Keratinocyte (primary cell): ENCODE measurements around the gene PPARA. TPM values are rescaled to one million over a fixed set of nuclear protein-coding genes. Genes with fewer than 3 reads are reported as not detected.

Source experiments
- DNase-seq: peaks from one replicate; pipeline ENCODE4 v3.0.0-alpha.2; 2011; ENCODE audit warnings: low read depth, missing footprints, low spot score
- FAIRE-seq: peaks from 2 replicates; lab custom pipeline; 2011; peaks lifted over from hg19 to GRCh38; lab: Jason Lieb, UNC
- H2AFZ ChIP-seq: 2 replicates; pipeline ENCODE4 v1.6.0; 2012; ENCODE audit warnings: low read length, control low read depth, inconsistent platforms; ENCODE audit not compliant: control insufficient read depth
- H3K27ac ChIP-seq: 2 replicates; pipeline ENCODE4 v1.5.1; 2011; ENCODE audit warnings: low read length; ENCODE audit not compliant: control insufficient read depth, insufficient read depth
- H3K27me3 ChIP-seq: 3 replicates; pipeline ENCODE4 v1.6.0; 2011; ENCODE audit warnings: low read length; ENCODE audit not compliant: control insufficient read depth, insufficient read depth; ENCODE audit errors: extremely low read depth
- H3K36me3 ChIP-seq, 2 experiments: 2 replicates in 1 of 2; 3 replicates in 1 of 2; pipeline ENCODE4 v1.5.1; 2011; ENCODE audit warnings: low read length in 2 of 2, mild to moderate bottlenecking in 1 of 2; ENCODE audit not compliant: control insufficient read depth in 2 of 2, insufficient read depth in 2 of 2; ENCODE audit errors: extremely low read depth in 1 of 2
- H3K4me1 ChIP-seq: 3 replicates; pipeline ENCODE4 v1.5.1; 2011; ENCODE audit warnings: low read length; ENCODE audit not compliant: control insufficient read depth, insufficient read depth; ENCODE audit errors: extremely low read depth
- H3K4me2 ChIP-seq: 3 replicates; pipeline ENCODE4 v1.6.0; 2011; ENCODE audit warnings: low read depth, low read length; ENCODE audit not compliant: control insufficient read depth, insufficient read depth; ENCODE audit errors: extremely low read depth
- H3K4me3 ChIP-seq, 3 experiments: fragments of 200-600 bp in 1 of 3; sonication (generic) in 1 of 3; 2 replicates in 2 of 3; 3 replicates in 1 of 3; pipeline ENCODE4 v1.5.1; 2011 to 2016; ENCODE audit warnings: low read length in 3 of 3, mild to moderate bottlenecking in 3 of 3, control low read depth in 2 of 3, inconsistent platforms in 1 of 3, low read depth in 1 of 3, mixed read lengths in 1 of 3, mixed run types in 1 of 3, moderate library complexity in 1 of 3; ENCODE audit not compliant: control insufficient read depth in 2 of 3, insufficient read depth in 2 of 3; ENCODE audit errors: extremely low read depth in 1 of 3
- H3K79me2 ChIP-seq: 2 replicates; pipeline ENCODE4 v1.6.0; 2012; ENCODE audit warnings: low read length; ENCODE audit not compliant: control insufficient read depth, insufficient read depth
- H3K9ac ChIP-seq: 3 replicates; pipeline ENCODE4 v1.6.0; 2011; ENCODE audit warnings: low read length; ENCODE audit not compliant: control insufficient read depth, insufficient read depth; ENCODE audit errors: extremely low read depth
- H3K9me1 ChIP-seq: 3 replicates; pipeline ENCODE4 v1.6.0; 2011; ENCODE audit warnings: low read length; ENCODE audit not compliant: control insufficient read depth, insufficient read depth; ENCODE audit errors: extremely low read depth
- H3K9me3 ChIP-seq: 2 replicates; pipeline ENCODE4 v1.5.1; 2012; ENCODE audit warnings: low read depth, low read length; ENCODE audit not compliant: control insufficient read depth
- H4K20me1 ChIP-seq: 3 replicates; pipeline ENCODE4 v1.6.0; 2011; ENCODE audit warnings: low read length; ENCODE audit not compliant: control insufficient read depth, insufficient read depth; ENCODE audit errors: extremely low read depth
- EZH2 ChIP-seq: IDR thresholded peaks from one replicate; pipeline ENCODE4 v1.6.1; 2012; ENCODE audit warnings: inconsistent platforms, mild to moderate bottlenecking, low read length, moderate library complexity
- dilution Hi-C: fragments of 300-500 bp; cut with MboI; formaldehyde crosslinking; loops from one replicate; pipeline ENCODE4 v1.7.0; 2020; ENCODE audit warnings: low sequenced_read_pairs; ENCODE audit not compliant: extremely low pct_ligation_motif_present
- polyA plus RNA-seq, 5 experiments: library from polyadenylated mRNA; depleted of rRNA in 3 of 5; stranded (reverse) in 3 of 5; stranded (forward) in 1 of 5; unstranded in 1 of 5; fragments of >200 nt; gene quantifications; 1 replicate in 1 of 5; 2 replicates in 3 of 5; 3 replicates in 1 of 5; pipeline versions ENCODE4 v1.2.1 to v1.2.3, GENCODE V29; 2011 to 2012; ENCODE audit warnings: missing spikeins in 2 of 5, low read depth in 1 of 5, low replicate concordance in 1 of 5
- TF ChIP-seq, protein P1 (sequence below), 3 experiments: IDR thresholded peaks in 1 of 3; conservative IDR thresholded peaks in 1 of 3; optimal IDR thresholded peaks in 1 of 3; 2 replicates in 2 of 3; 3 replicates in 1 of 3; pipeline versions ENCODE3 to v1.5.1; 2011; ENCODE audit warnings: low read length in 3 of 3, mild to moderate bottlenecking in 3 of 3, moderate library complexity in 2 of 3, control low read depth in 1 of 3, inconsistent platforms in 1 of 3; ENCODE audit not compliant: insufficient read depth in 2 of 3; ENCODE audit errors: extremely low read depth in 1 of 3

Gene PPARA
- polyA plus RNA-seq, 1 donor (not counting 4 experiments of a cell fraction or from before 2014, with no cell fraction given) = 4.9 TPM

GRCh38 chr22:46145896-46146295 is 4.4 kb upstream of the PPARA start:
- peaks cover 24% of the 10 kb centered on the region for H3K4me1 ChIP-seq
- no peak for FAIRE-seq
- no peaks in the 10 kb centered on the region for H4K20me1 ChIP-seq

DNA sequence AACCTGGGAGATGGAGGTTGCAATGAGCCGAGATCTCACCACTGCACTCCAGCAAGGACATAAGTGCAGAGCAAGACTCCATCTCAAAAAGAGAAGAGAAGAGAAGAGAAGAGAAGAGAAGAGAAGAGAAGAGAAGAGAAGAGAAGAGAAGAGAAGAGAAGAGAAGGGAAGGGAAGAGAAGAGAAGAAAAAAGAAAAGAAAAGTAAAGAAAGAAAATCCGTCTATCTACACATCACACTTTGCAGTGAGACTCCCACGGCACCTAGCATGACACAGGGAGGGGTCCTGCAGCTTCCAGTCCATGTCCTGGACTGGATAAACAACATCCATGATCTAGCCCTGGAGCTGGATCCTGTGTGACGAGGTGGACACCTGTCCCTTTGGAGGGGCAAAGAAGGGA is 4.0 kb upstream of the PPARA start:
- peaks cover 23% of the 10 kb centered on the region for H3K27me3 ChIP-seq
- no peak overlapping the region for H3K4me2 ChIP-seq
- H3K4me3 ChIP-seq = no peak overlapping the region
- H3K4me1 ChIP-seq = peaks cover 25% of the 10 kb centered on the region
- no peak for TF ChIP-seq EZH2
- TF ChIP-seq, protein P1, sequence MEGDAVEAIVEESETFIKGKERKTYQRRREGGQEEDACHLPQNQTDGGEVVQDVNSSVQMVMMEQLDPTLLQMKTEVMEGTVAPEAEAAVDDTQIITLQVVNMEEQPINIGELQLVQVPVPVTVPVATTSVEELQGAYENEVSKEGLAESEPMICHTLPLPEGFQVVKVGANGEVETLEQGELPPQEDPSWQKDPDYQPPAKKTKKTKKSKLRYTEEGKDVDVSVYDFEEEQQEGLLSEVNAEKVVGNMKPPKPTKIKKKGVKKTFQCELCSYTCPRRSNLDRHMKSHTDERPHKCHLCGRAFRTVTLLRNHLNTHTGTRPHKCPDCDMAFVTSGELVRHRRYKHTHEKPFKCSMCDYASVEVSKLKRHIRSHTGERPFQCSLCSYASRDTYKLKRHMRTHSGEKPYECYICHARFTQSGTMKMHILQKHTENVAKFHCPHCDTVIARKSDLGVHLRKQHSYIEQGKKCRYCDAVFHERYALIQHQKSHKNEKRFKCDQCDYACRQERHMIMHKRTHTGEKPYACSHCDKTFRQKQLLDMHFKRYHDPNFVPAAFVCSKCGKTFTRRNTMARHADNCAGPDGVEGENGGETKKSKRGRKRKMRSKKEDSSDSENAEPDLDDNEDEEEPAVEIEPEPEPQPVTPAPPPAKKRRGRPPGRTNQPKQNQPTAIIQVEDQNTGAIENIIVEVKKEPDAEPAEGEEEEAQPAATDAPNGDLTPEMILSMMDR (optimal IDR thresholded peaks at IDR 0.05 in 1 of 3, IDR thresholded peaks at IDR 0.05 in 1 of 3, conservative IDR thresholded peaks at IDR 0.05 in 1 of 3; ENCODE audit: extremely low read depth in 1 of 3, insufficient read depth in 2 of 3, low read length in 3 of 3) = no peak
- H3K9me1 ChIP-seq = no peaks in the 10 kb centered on the region
- DNase-seq = no peak
- no peak for FAIRE-seq
- H3K79me2 ChIP-seq = no peaks in the 10 kb centered on the region
- H3K9me3 ChIP-seq = no peaks in the 10 kb centered on the region
- no peak overlapping the region for H2AFZ ChIP-seq
- no peaks in the 10 kb centered on the region for H3K36me3 ChIP-seq
- H3K9ac ChIP-seq = no peak overlapping the region
- H4K20me1 ChIP-seq = no peaks in the 10 kb centered on the region
- no peak overlapping the region for H3K27ac ChIP-seq
- dilution Hi-C loops = loop anchor here (5.0 kb wide), 1 partner anchor 96 kb away; no protein-coding TSS in a partner anchor

More at GRCh38 chr22:46145896-46146295, 4.4 kb upstream of the PPARA start:
- TF ChIP-seq EZH2 = no peak
- TF ChIP-seq, protein P1 (optimal IDR thresholded peaks at IDR 0.05 in 1 of 3, IDR thresholded peaks at IDR 0.05 in 1 of 3, conservative IDR thresholded peaks at IDR 0.05 in 1 of 3; ENCODE audit: extremely low read depth in 1 of 3, insufficient read depth in 2 of 3, low read length in 3 of 3) = no peak
- no peak overlapping the region for H3K27ac ChIP-seq
- H3K4me2 ChIP-seq = no peak overlapping the region
- no peaks in the 10 kb centered on the region for H3K9me3 ChIP-seq
- H3K4me3 ChIP-seq = no peak overlapping the region
- no peaks in the 10 kb centered on the region for H3K79me2 ChIP-seq
- no peak for DNase-seq
- no peaks in the 10 kb centered on the region for H3K9me1 ChIP-seq
- no peak overlapping the region for H2AFZ ChIP-seq
- dilution Hi-C loops = loop anchor here (5.0 kb wide), 1 partner anchor 96 kb away; no protein-coding TSS in a partner anchor
- H3K9ac ChIP-seq = no peak overlapping the region
- peaks cover 25% of the 10 kb centered on the region for H3K27me3 ChIP-seq
- no peaks in the 10 kb centered on the region for H3K36me3 ChIP-seq
